Measurements from ENCODE around the gene FAM219A.
"Not testable (repeated sequence)": the region's sequence is repeated elsewhere in the genome, so short reads cannot be mapped to it uniquely, and the experiment has no call there.

Gene FAM219A

GRCh38 chr9:34454571-34455065, 3.8 kb downstream of the FAM219A start:
- DNase-seq: peak; percentile 33 to 93 (median 72)
- intact Hi-C loops (cut with DNase I): loop anchor here (5.0 kb wide), 1 partner anchor 48 kb away; no protein-coding TSS in a partner anchor

GRCh38 chr9:34452568-34452967, 5.8 kb downstream of the FAM219A start:
- intact Hi-C loops (cut with DNase I): no loop called here

GRCh38 chr9:34451545-34451944, 6.8 kb downstream of the FAM219A start:
- intact Hi-C loops (cut with DNase I): no loop called here
- DNase-seq: no peak

More at GRCh38 chr9:34452568-34452967, 5.8 kb downstream of the FAM219A start:
- DNase-seq: peak in 3 of 42 donors; percentile 15 to 51 (median 18)

- DNase-seq: no peak
- intact Hi-C loops (cut with DNase I): no loop called here
Measured at GRCh38 chr9:34451135-34451534, 7.2 kb downstream of the FAM219A start.

GRCh38 chr9:34450644-34451043, 7.7 kb downstream of the FAM219A start:
- no peak for DNase-seq

GRCh38 chr9:34446951-34447350, 11.4 kb downstream of the FAM219A start:
- DNase-seq: no peak
- intact Hi-C loops (cut with DNase I): no loop called here

More at GRCh38 chr9:34450644-34451043, 7.7 kb downstream of the FAM219A start:
- intact Hi-C loops (cut with DNase I): no loop called here

GRCh38 chr9:34446468-34446891, 11.9 kb downstream of the FAM219A start:
- intact Hi-C loops (cut with DNase I): no loop called here
- no peak for DNase-seq

- DNase-seq: no peak
- intact Hi-C loops (cut with DNase I): no loop called here
Measured at GRCh38 chr9:34443976-34444375, 14.4 kb downstream of the FAM219A start.

- intact Hi-C loops (cut with DNase I): no loop called here
Measured at GRCh38 chr9:34443533-34443932, 14.8 kb downstream of the FAM219A start.

GRCh38 chr9:34442770-34443169, 15.6 kb downstream of the FAM219A start:
- intact Hi-C loops (cut with DNase I): no loop called here
- no peak for DNase-seq

More at GRCh38 chr9:34443533-34443932, 14.8 kb downstream of the FAM219A start:
- DNase-seq: no peak

- DNase-seq: no peak
- intact Hi-C loops (cut with DNase I): no loop called here
Measured at GRCh38 chr9:34440017-34440416, 18.4 kb downstream of the FAM219A start.

GRCh38 chr9:34438465-34438864, 19.9 kb downstream of the FAM219A start:
- intact Hi-C loops (cut with DNase I); DNase-seq: not testable (repeated sequence)

- DNase-seq; intact Hi-C loops (cut with DNase I): not testable (repeated sequence)
Measured at GRCh38 chr9:34437926-34438307, 20.5 kb downstream of the FAM219A start.

- DNase-seq: peak in 39 of 42 donors; percentile 27 to 85 (median 58)
- intact Hi-C loops (cut with DNase I): no loop called here
Measured at GRCh38 chr9:34437006-34437925, 21.1 kb downstream of the FAM219A start.

- no peak for DNase-seq
- intact Hi-C loops (cut with DNase I): no loop called here
Measured at GRCh38 chr9:34431667-34432066, 26.7 kb downstream of the FAM219A start.

GRCh38 chr9:34430843-34431437, 27.4 kb downstream of the FAM219A start:
- DNase-seq: peak in 34 of 42 donors; percentile 9 to 65 (median 36)
- intact Hi-C loops (cut with DNase I): no loop called here

GRCh38 chr9:34428325-34428958, 29.9 kb downstream of the FAM219A start:
- intact Hi-C loops (cut with DNase I): no loop called here
- peak in 4 of 42 donors; percentile 6 to 13 (median 10) for DNase-seq

- intact Hi-C loops (cut with DNase I): no loop called here
- no peak for DNase-seq
Measured at GRCh38 chr9:34426347-34427074, 31.9 kb downstream of the FAM219A start.
